GM18907 (cell line): Measurements from ENCODE around the gene CFAP299.

Experiments used
- ATAC-seq: cut with Tn5 transposase; IDR thresholded peaks from one replicate; pipeline ENCODE4 v1.9.1; 2021; ENCODE audit warnings: mild to moderate bottlenecking, moderate library complexity; ENCODE audit not compliant: unreplicated experiment

CFAP299 gene

GRCh38 chr4:80387390-80388283, 52.1 kb downstream of the CFAP299 start:
- no peak for ATAC-seq

GRCh38 chr4:80388284-80388607, 52.7 kb downstream of the CFAP299 start:
- no peak for ATAC-seq

GRCh38 chr4:80390178-80390577, 54.6 kb downstream of the CFAP299 start:
- ATAC-seq, result no peak

- peak; percentile 71 for ATAC-seq
Measured at GRCh38 chr4:80393246-80393969, 57.9 kb downstream of the CFAP299 start.

GRCh38 chr4:80393970-80394250, 58.4 kb downstream of the CFAP299 start:
- peak; percentile 31 for ATAC-seq

- ATAC-seq, result no peak
Measured at GRCh38 chr4:80407246-80407645, 71.7 kb downstream of the CFAP299 start.

- no peak for ATAC-seq
Measured at GRCh38 chr4:80409809-80410208, 74.3 kb downstream of the CFAP299 start.

GRCh38 chr4:80412322-80412721, 76.8 kb downstream of the CFAP299 start:
- no peak for ATAC-seq

GRCh38 chr4:80413086-80413485, 77.6 kb downstream of the CFAP299 start:
- ATAC-seq, result no peak

GRCh38 chr4:80417019-80417418, 81.5 kb downstream of the CFAP299 start:
- ATAC-seq, result no peak

GRCh38 chr4:80419946-80420345, 84.4 kb downstream of the CFAP299 start:
- ATAC-seq, result peak; percentile 57

- ATAC-seq, result no peak
Measured at GRCh38 chr4:80420638-80421037, 85.1 kb downstream of the CFAP299 start.

- ATAC-seq, result peak; percentile 59
Measured at GRCh38 chr4:80422727-80423404, 87.3 kb downstream of the CFAP299 start.

- no peak for ATAC-seq
Measured at GRCh38 chr4:80423553-80424224, 88.2 kb downstream of the CFAP299 start.

- no peak for ATAC-seq
Measured at GRCh38 chr4:80424225-80424581, 88.7 kb downstream of the CFAP299 start.

GRCh38 chr4:80425124-80426100, 89.9 kb downstream of the CFAP299 start:
- no peak for ATAC-seq

- ATAC-seq, result no peak
Measured at GRCh38 chr4:80431203-80431965, 95.9 kb downstream of the CFAP299 start.

GRCh38 chr4:80434238-80434637, 98.7 kb downstream of the CFAP299 start:
- ATAC-seq, result no peak

- ATAC-seq, result no peak
Measured at GRCh38 chr4:80438016-80438415, 102.5 kb downstream of the CFAP299 start.
